Nephron (organoid): Measurements from ENCODE around the gene FZD7.

ENCODE experiments used
- H3K27ac Mint-ChIP-seq, 3 experiments: 2 replicates each; pipeline ENCODE4 v1.8.0; 2020; ENCODE audit warnings: mixed read lengths in 3 of 3, mild to moderate bottlenecking in 2 of 3, moderate library complexity in 1 of 3
- H3K27me3 Mint-ChIP-seq: 2 replicates; pipeline ENCODE4 v1.8.0; 2021; ENCODE audit warnings: low read depth, mild to moderate bottlenecking, moderate library complexity, mixed read lengths
- H3K36me3 Mint-ChIP-seq: 2 replicates; pipeline ENCODE4 v1.8.0; 2020; ENCODE audit warnings: low read depth, mixed read lengths
- H3K4me1 Mint-ChIP-seq: 2 replicates; pipeline ENCODE4 v1.8.0; 2020; ENCODE audit warnings: mixed read lengths
- H3K4me3 Mint-ChIP-seq, 3 experiments: 2 replicates each; pipeline ENCODE4 v1.8.0; 2020; ENCODE audit warnings: mild to moderate bottlenecking in 3 of 3, mixed read lengths in 3 of 3, moderate library complexity in 2 of 3
- H3K9me3 Mint-ChIP-seq: 2 replicates; pipeline ENCODE4 v1.8.0; 2020; ENCODE audit warnings: mixed read lengths
- CTCF ChIP-seq, 3 experiments: fragments of 200-600 bp; sonication (generic); IDR thresholded peaks; one replicate each; pipeline ENCODE4 v1.5.0; 2021; ENCODE audit warnings: antibody characterized with exemption in 3 of 3; ENCODE audit not compliant: unreplicated experiment in 3 of 3

FZD7 gene

GRCh38 chr2:202038471-202039277 lies 5.0 kb downstream of the FZD7 start:
- no peaks in the 10 kb centered on the region for H3K27me3 Mint-ChIP-seq

GRCh38 chr2:202039278-202040078 lies 5.8 kb downstream of the FZD7 start:
- Mint-ChIP-seq H3K36me3 (peaks cover 23% of the 10 kb centered on the region), H3K27me3 (no peaks in the 10 kb centered on the region), H3K4me3 (no peak overlapping the region), H3K4me1 (peaks cover 48% of the 10 kb centered on the region), H3K9me3 (no peaks in the 10 kb centered on the region), H3K27ac (peak overlapping the region in 1 of 3 experiments; percentile 83)
- no peak for TF ChIP-seq CTCF (IDR thresholded peaks at IDR 0.05; ENCODE audit: unreplicated experiment in 3 of 3)

More at GRCh38 chr2:202038471-202039277, 5.0 kb downstream of the FZD7 start:
- Mint-ChIP-seq H3K4me1 (peaks cover 45% of the 10 kb centered on the region), H3K27ac (peak overlapping the region in 1 of 3 experiments; percentile 83), H3K4me3 (no peak overlapping the region), H3K36me3 (peaks cover 23% of the 10 kb centered on the region), H3K9me3 (no peaks in the 10 kb centered on the region)
- no peak for TF ChIP-seq CTCF (IDR thresholded peaks at IDR 0.05; ENCODE audit: unreplicated experiment in 3 of 3)

- H3K36me3 Mint-ChIP-seq = peaks cover 23% of the 10 kb centered on the region
- TF ChIP-seq CTCF (IDR thresholded peaks at IDR 0.05; ENCODE audit: unreplicated experiment in 3 of 3) = no peak
- H3K27ac Mint-ChIP-seq = peak overlapping the region in 1 of 3 experiments; percentile 83
- peaks cover 56% of the 10 kb centered on the region for H3K4me1 Mint-ChIP-seq
- H3K9me3 Mint-ChIP-seq = no peaks in the 10 kb centered on the region
- H3K27me3 Mint-ChIP-seq = no peaks in the 10 kb centered on the region
- H3K4me3 Mint-ChIP-seq = peak overlapping the region in 2 of 3 experiments; percentile 59 to 60
Observed at GRCh38 chr2:202040079-202040844, 6.6 kb downstream of the FZD7 start.

- Mint-ChIP-seq H3K36me3 (peaks cover 23% of the 10 kb centered on the region), H3K4me3 (no peak overlapping the region), H3K27me3 (no peaks in the 10 kb centered on the region), H3K9me3 (no peaks in the 10 kb centered on the region), H3K4me1 (peaks cover 67% of the 10 kb centered on the region), H3K27ac (no peak overlapping the region)
- no peak for TF ChIP-seq CTCF (IDR thresholded peaks at IDR 0.05; ENCODE audit: unreplicated experiment in 3 of 3)
Observed at GRCh38 chr2:202042444-202042843, 8.8 kb downstream of the FZD7 start.

GRCh38 chr2:202043475-202043874 lies 9.8 kb downstream of the FZD7 start:
- no peaks in the 10 kb centered on the region for H3K9me3 Mint-ChIP-seq
- H3K4me1 Mint-ChIP-seq = peaks cover 64% of the 10 kb centered on the region
- H3K27ac Mint-ChIP-seq = no peak overlapping the region
- peaks cover 20% of the 10 kb centered on the region for H3K36me3 Mint-ChIP-seq
- H3K4me3 Mint-ChIP-seq = no peak overlapping the region
- H3K27me3 Mint-ChIP-seq = no peaks in the 10 kb centered on the region
- no peak for TF ChIP-seq CTCF (IDR thresholded peaks at IDR 0.05; ENCODE audit: unreplicated experiment in 3 of 3)
